WTC11 (cell line): ENCODE measurements around the gene ZNF750. TPM values are rescaled to one million over a fixed set of nuclear protein-coding genes. Genes with fewer than 3 reads are reported as not detected.

Source experiments
- ATAC-seq: fragments of 200-7000 bp; cut with Tn5 transposase; 2 replicates; pipeline ENCODE4 v1.10.0; 2021; ENCODE audit warnings: mild to moderate bottlenecking, moderate library complexity
- CTCF ChIA-PET: fragments of 300-600 bp; sonication (Branson Sonifier 250); formaldehyde crosslinking; loops from one replicate; lab custom pipeline; 2021; ENCODE audit warnings: antibody characterized with exemption; lab: Charles Lee
- POLR2A ChIA-PET: fragments of 350-600 bp; sonication (Branson Sonifier 250); formaldehyde crosslinking; loops from one replicate; lab custom pipeline; 2021; ENCODE audit warnings: antibody characterized with exemption; lab: Charles Lee
- DNase-seq: peaks from one replicate; pipeline ENCODE4 v3.0.0; 2021; ENCODE audit warnings: low spot score
- H3K27ac Mint-ChIP-seq: 2 replicates; pipeline ENCODE4 v1.8.0; 2021; ENCODE audit warnings: mixed read lengths
- H3K27me3 Mint-ChIP-seq: 2 replicates; pipeline ENCODE4 v1.8.0; 2021; ENCODE audit warnings: low read depth, mild to moderate bottlenecking, moderate library complexity, mixed read lengths
- H3K36me3 Mint-ChIP-seq: 2 replicates; pipeline ENCODE4 v1.8.0; 2021; ENCODE audit warnings: mixed read lengths
- H3K4me1 Mint-ChIP-seq: 2 replicates; pipeline ENCODE4 v1.8.0; 2022; ENCODE audit warnings: mixed read lengths
- H3K4me3 Mint-ChIP-seq: 2 replicates; pipeline ENCODE4 v1.8.0; 2021; ENCODE audit warnings: mild to moderate bottlenecking, moderate library complexity, mixed read lengths
- H3K9me3 Mint-ChIP-seq: 2 replicates; pipeline ENCODE4 v1.8.0; 2021; ENCODE audit warnings: mixed read lengths
- ATF3 ChIP-seq: sonication (generic); formaldehyde crosslinking; conservative IDR thresholded peaks from 2 replicates; pipeline ENCODE4 v1.8.1; 2022; ENCODE audit warnings: mild to moderate bottlenecking, missing genetic modification reagents
- E2F1 ChIP-seq: sonication (generic); formaldehyde crosslinking; IDR thresholded peaks from 2 replicates; pipeline ENCODE4 v1.8.0; 2022; ENCODE audit warnings: mild to moderate bottlenecking, missing genetic modification reagents
- E2F5 ChIP-seq: sonication (generic); formaldehyde crosslinking; IDR thresholded peaks from 2 replicates; pipeline ENCODE4 v1.8.1; 2022; ENCODE audit warnings: mild to moderate bottlenecking, moderate library complexity, missing genetic modification reagents
- FOXJ3 ChIP-seq: sonication (generic); formaldehyde crosslinking; IDR thresholded peaks from 2 replicates; pipeline ENCODE4 v1.9.0; 2021; ENCODE audit warnings: missing genetic modification reagents, mild to moderate bottlenecking, borderline replicate concordance
- FOXP4 ChIP-seq: sonication (generic); formaldehyde crosslinking; IDR thresholded peaks from 2 replicates; pipeline ENCODE4 v1.8.0; 2022; ENCODE audit warnings: mild to moderate bottlenecking, missing genetic modification reagents
- GABPB1 ChIP-seq: sonication (generic); formaldehyde crosslinking; IDR thresholded peaks from 2 replicates; pipeline ENCODE4 v1.8.1; 2023; ENCODE audit warnings: mild to moderate bottlenecking, missing genetic modification reagents
- GTF2I ChIP-seq: fragments of 250-450 bp; sonication (Bioruptor Pico); conservative IDR thresholded peaks from 2 replicates; pipeline ENCODE4 v1.4.0; 2021; ENCODE audit warnings: mild to moderate bottlenecking
- IRF1 ChIP-seq: sonication (generic); formaldehyde crosslinking; IDR thresholded peaks from 2 replicates; pipeline ENCODE4 v1.8.0; 2023; ENCODE audit warnings: missing genetic modification reagents
- JUN ChIP-seq: sonication (generic); formaldehyde crosslinking; IDR thresholded peaks from 2 replicates; pipeline ENCODE4 v1.8.0; 2023; ENCODE audit warnings: mild to moderate bottlenecking, missing genetic modification reagents
- KAT7 ChIP-seq: sonication (generic); formaldehyde crosslinking; IDR thresholded peaks from 2 replicates; pipeline ENCODE4 v1.8.1; 2023; ENCODE audit warnings: missing genetic modification reagents, mild to moderate bottlenecking, borderline replicate concordance
- MAX ChIP-seq: sonication (generic); formaldehyde crosslinking; IDR thresholded peaks from 2 replicates; pipeline ENCODE4 v1.8.0; 2022; ENCODE audit warnings: mild to moderate bottlenecking, missing genetic modification reagents
- MLX ChIP-seq: sonication (generic); formaldehyde crosslinking; IDR thresholded peaks from 2 replicates; pipeline ENCODE4 v1.8.1; 2023; ENCODE audit warnings: mild to moderate bottlenecking, missing genetic modification reagents, moderate library complexity
- NFE2L1 ChIP-seq: sonication (generic); formaldehyde crosslinking; IDR thresholded peaks from 2 replicates; pipeline ENCODE4 v1.8.1; 2023; ENCODE audit warnings: missing genetic modification reagents
- NR3C1 ChIP-seq: sonication (generic); formaldehyde crosslinking; conservative IDR thresholded peaks from 2 replicates; pipeline ENCODE4 v1.8.1; 2023; ENCODE audit warnings: low read depth, mild to moderate bottlenecking, missing genetic modification reagents
- SOX15 ChIP-seq: fragments of 250-450 bp; sonication (Bioruptor Pico); IDR thresholded peaks from 2 replicates; pipeline ENCODE4 v1.9.0; 2021; ENCODE audit warnings: mild to moderate bottlenecking
- TCF7 ChIP-seq: sonication (generic); formaldehyde crosslinking; IDR thresholded peaks from 2 replicates; pipeline ENCODE4 v1.8.0; 2022; ENCODE audit warnings: mild to moderate bottlenecking, low read depth, missing genetic modification reagents, moderate library complexity
- TP53 ChIP-seq: sonication (generic); formaldehyde crosslinking; IDR thresholded peaks from 2 replicates; pipeline ENCODE4 v1.8.1; 2023; ENCODE audit warnings: mild to moderate bottlenecking, missing genetic modification reagents
- ZNF121 ChIP-seq: sonication (generic); formaldehyde crosslinking; IDR thresholded peaks from 2 replicates; pipeline ENCODE4 v1.8.0; 2023; ENCODE audit warnings: missing genetic modification reagents
- ZNF219 ChIP-seq: sonication (generic); formaldehyde crosslinking; IDR thresholded peaks from 2 replicates; pipeline ENCODE4 v1.8.0; 2023; ENCODE audit warnings: missing genetic modification reagents, mild to moderate bottlenecking, borderline replicate concordance
- total RNA-seq: library from RNA; stranded (reverse); gene quantifications from 3 replicates; pipeline ENCODE4 v1.2.3, GENCODE V29; 2021

The ZNF750 gene
- total RNA-seq, 1 experiment from 2014 or later, result 0.04 TPM

- TF ChIP-seq MLX (CRISPR knock-in tag), result no peak
- TF ChIP-seq IRF1 (CRISPR knock-in tag), result no peak
- TF ChIP-seq, all 79 proteins: peak for 0
Observed at GRCh38 chr17:82814834-82815233, 25.0 kb downstream of the ZNF750 start (continued).

GRCh38 chr17:82813299-82814051 lies 26.3 kb downstream of the ZNF750 start:
- Mint-ChIP-seq H3K9me3 (no peaks in the 10 kb centered on the region), H3K4me3 (no peak overlapping the region), H3K36me3 (peaks cover 73% of the 10 kb centered on the region), H3K27ac (peak overlapping the region; percentile 18; the same call in 1 of the 2 replicates), H3K27me3 (no peaks in the 10 kb centered on the region), H3K4me1 (no peaks in the 10 kb centered on the region)
- POLR2A ChIA-PET, result no interaction called here
- CTCF ChIA-PET, result interaction anchor here (0.9 kb wide), 1 partner anchor 31 kb away, joined by 3 read pairs; no protein-coding TSS in a partner anchor
- no peak for TF ChIP-seq GABPB1 (CRISPR knock-in tag)
- no peak for DNase-seq
- no peak for ATAC-seq

- no peak for ATAC-seq
- Mint-ChIP-seq H3K27me3 (no peaks in the 10 kb centered on the region), H3K36me3 (peaks cover 68% of the 10 kb centered on the region)
Observed at GRCh38 chr17:82812601-82813000, 27.2 kb downstream of the ZNF750 start.

More at GRCh38 chr17:82812601-82813000, 27.2 kb downstream of the ZNF750 start:
- ChIA-PET POLR2A (no interaction called here), CTCF (no interaction called here)
- TF ChIP-seq TCF7 (CRISPR knock-in tag) (no peak), E2F5 (CRISPR knock-in tag) (no peak), ZNF219 (CRISPR knock-in tag) (no peak), GABPB1 (CRISPR knock-in tag) (no peak), KAT7 (CRISPR knock-in tag) (no peak), FOXJ3 (no peak), NR3C1 (CRISPR knock-in tag) (no peak), ATF3 (CRISPR knock-in tag) (no peak), ZNF121 (CRISPR knock-in tag) (no peak), GTF2I (CRISPR knock-in tag) (no peak), TP53 (CRISPR knock-in tag) (no peak), FOXP4 (CRISPR knock-in tag) (no peak), NFE2L1 (CRISPR knock-in tag) (no peak), SOX15 (CRISPR knock-in tag) (no peak), E2F1 (CRISPR knock-in tag) (no peak), MAX (CRISPR knock-in tag) (no peak), JUN (no peak)
- no peak overlapping the region for H3K4me3 Mint-ChIP-seq
- no peaks in the 10 kb centered on the region for H3K4me1 Mint-ChIP-seq
- no peak for DNase-seq
- no peak overlapping the region for H3K27ac Mint-ChIP-seq
- no peaks in the 10 kb centered on the region for H3K9me3 Mint-ChIP-seq
